Calu3 (cell line): ENCODE results near the gene CACNG6. TPM values are rescaled to one million over a fixed set of nuclear protein-coding genes. Genes with fewer than 3 reads are reported as not detected.

Experiments
- BruUV-seq: library from RNA; stranded (reverse); fragments of 400-500 nt; replicated peaks from 2 replicates; lab custom pipeline; 2021; lab: Mats Ljungman, UMichigan
- CTCF ChIA-PET: fragments of 300-600 bp; sonication (Branson Sonifier 250); formaldehyde crosslinking; loops from one replicate; lab custom pipeline; 2022; ENCODE audit warnings: antibody characterized with exemption; lab: Charles Lee
- DNase-seq: peaks from one replicate; pipeline ENCODE4 v3.0.0; 2022
- H3K27ac Mint-ChIP-seq: one replicate; pipeline ENCODE4 v1.8.0; 2022; ENCODE audit warnings: mixed read lengths; ENCODE audit not compliant: unreplicated experiment
- H3K27me3 Mint-ChIP-seq: one replicate; pipeline ENCODE4 v1.8.0; 2022; ENCODE audit warnings: mixed read lengths; ENCODE audit not compliant: unreplicated experiment
- H3K36me3 Mint-ChIP-seq: one replicate; pipeline ENCODE4 v1.8.0; 2022; ENCODE audit warnings: mild to moderate bottlenecking, moderate library complexity, mixed read lengths; ENCODE audit not compliant: insufficient read depth, unreplicated experiment
- H3K4me1 Mint-ChIP-seq: one replicate; pipeline ENCODE4 v1.8.0; 2022; ENCODE audit warnings: mild to moderate bottlenecking, low read depth, mixed read lengths; ENCODE audit not compliant: unreplicated experiment
- H3K4me3 Mint-ChIP-seq: one replicate; pipeline ENCODE4 v1.8.0; 2022; ENCODE audit warnings: mild to moderate bottlenecking, low read depth, moderate library complexity, mixed read lengths; ENCODE audit not compliant: unreplicated experiment
- H3K9me3 Mint-ChIP-seq: one replicate; pipeline ENCODE4 v1.8.0; 2022; ENCODE audit warnings: low read depth, mixed read lengths; ENCODE audit not compliant: unreplicated experiment
- intact Hi-C: fragments of 100-400 bp; cut with micrococcal nuclease; formaldehyde crosslinking; loops from one replicate; pipeline ENCODE4 v1.10.0; 2022; ENCODE audit not compliant: unreplicated experiment
- total RNA-seq: library from RNA; stranded (reverse); gene quantifications from 2 replicates; pipeline ENCODE4 v1.2.3, GENCODE V29; 2022
- TF ChIP-seq, protein P1 (sequence below): fragments of 200-600 bp; IDR thresholded peaks from one replicate; pipeline ENCODE4 v1.8.0; 2022; ENCODE audit warnings: antibody characterized with exemption; ENCODE audit not compliant: unreplicated experiment

Gene CACNG6
- total RNA-seq, 1 experiment from 2014 or later, result 144 TPM

DNA sequence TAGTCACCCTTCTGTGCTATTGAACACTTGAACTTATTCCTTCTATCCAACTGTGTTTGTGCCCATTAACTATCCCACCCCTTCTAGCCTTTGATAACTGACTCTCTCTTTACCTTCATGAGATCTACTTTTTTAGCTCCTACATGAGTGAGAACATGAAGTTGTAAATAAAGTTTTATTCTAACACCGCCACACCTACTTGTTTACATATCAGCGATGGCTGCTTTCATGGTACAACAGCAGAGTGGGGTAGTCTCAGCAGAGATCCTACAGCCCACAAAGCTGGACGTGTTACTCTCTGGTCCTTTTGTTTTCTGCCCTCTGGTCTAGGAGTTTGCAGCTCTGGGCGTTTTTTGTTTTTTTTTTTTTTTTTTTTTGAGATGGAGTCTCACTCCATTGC, 48.6 kb downstream of the CACNG6 start:
- H3K4me1 Mint-ChIP-seq, result no peaks in the 10 kb centered on the region
- peaks cover 32% of the 10 kb centered on the region for H3K27me3 Mint-ChIP-seq
- H3K36me3 Mint-ChIP-seq, result no peaks in the 10 kb centered on the region
- H3K27ac Mint-ChIP-seq, result no peak overlapping the region
- no peak overlapping the region for H3K4me3 Mint-ChIP-seq
- CTCF ChIA-PET, result interaction anchor here (1.5 kb wide), 1 partner anchor 10 kb away, joined by 10 read pairs; no protein-coding TSS in a partner anchor
- TF ChIP-seq, protein P1, sequence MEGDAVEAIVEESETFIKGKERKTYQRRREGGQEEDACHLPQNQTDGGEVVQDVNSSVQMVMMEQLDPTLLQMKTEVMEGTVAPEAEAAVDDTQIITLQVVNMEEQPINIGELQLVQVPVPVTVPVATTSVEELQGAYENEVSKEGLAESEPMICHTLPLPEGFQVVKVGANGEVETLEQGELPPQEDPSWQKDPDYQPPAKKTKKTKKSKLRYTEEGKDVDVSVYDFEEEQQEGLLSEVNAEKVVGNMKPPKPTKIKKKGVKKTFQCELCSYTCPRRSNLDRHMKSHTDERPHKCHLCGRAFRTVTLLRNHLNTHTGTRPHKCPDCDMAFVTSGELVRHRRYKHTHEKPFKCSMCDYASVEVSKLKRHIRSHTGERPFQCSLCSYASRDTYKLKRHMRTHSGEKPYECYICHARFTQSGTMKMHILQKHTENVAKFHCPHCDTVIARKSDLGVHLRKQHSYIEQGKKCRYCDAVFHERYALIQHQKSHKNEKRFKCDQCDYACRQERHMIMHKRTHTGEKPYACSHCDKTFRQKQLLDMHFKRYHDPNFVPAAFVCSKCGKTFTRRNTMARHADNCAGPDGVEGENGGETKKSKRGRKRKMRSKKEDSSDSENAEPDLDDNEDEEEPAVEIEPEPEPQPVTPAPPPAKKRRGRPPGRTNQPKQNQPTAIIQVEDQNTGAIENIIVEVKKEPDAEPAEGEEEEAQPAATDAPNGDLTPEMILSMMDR, result no peak
- no peak for DNase-seq
- intact Hi-C loops, result no loop called here
- no TSS peak for BruUV-seq
- H3K9me3 Mint-ChIP-seq, result no peaks in the 10 kb centered on the region

DNA sequence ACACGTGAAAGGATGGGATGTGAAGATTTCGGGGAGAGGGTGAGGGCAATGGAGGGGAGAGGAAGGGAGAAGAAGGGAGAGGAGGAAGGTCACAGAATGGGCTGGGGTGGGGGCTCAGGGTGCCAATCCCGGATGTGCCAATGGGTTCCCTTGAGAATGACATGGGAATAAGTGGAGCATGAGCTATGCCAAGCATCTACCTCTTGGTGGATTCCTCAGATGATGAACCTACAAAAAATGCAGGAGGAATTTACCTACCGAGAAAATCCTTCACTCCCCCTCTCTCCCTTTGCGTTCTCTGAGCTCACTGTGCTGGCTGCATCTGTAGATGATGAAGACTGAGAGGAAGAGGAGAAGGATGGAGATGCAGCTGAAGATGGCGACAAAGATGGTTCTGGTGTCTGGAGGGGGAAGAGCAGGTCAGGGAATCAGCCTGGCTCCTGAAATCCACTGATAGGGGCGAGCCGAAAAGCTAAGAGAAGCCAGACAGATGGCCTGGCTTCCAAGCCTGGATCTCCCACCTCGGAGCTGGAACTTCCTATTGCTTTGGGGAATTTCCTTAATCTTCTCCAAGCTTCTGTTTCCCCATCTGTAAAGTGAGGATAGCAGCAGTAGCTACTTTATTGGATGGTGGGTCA, 50.7 kb downstream of the CACNG6 start:
- no peak overlapping the region for H3K4me3 Mint-ChIP-seq
- no peak for DNase-seq
- peaks cover 52% of the 10 kb centered on the region for H3K27me3 Mint-ChIP-seq
- intact Hi-C loops, result no loop called here
- CTCF ChIA-PET, result interaction anchor here (0.5 to 1.3 kb wide), 2 partner anchors 11 to 31 kb away, joined by 3 to 5 read pairs; no protein-coding TSS in a partner anchor
- BruUV-seq, result no TSS peak
- no peak overlapping the region for H3K27ac Mint-ChIP-seq
- TF ChIP-seq, protein P1, result no peak
- no peaks in the 10 kb centered on the region for H3K36me3 Mint-ChIP-seq
- no peaks in the 10 kb centered on the region for H3K4me1 Mint-ChIP-seq
- H3K9me3 Mint-ChIP-seq, result no peaks in the 10 kb centered on the region

DNA sequence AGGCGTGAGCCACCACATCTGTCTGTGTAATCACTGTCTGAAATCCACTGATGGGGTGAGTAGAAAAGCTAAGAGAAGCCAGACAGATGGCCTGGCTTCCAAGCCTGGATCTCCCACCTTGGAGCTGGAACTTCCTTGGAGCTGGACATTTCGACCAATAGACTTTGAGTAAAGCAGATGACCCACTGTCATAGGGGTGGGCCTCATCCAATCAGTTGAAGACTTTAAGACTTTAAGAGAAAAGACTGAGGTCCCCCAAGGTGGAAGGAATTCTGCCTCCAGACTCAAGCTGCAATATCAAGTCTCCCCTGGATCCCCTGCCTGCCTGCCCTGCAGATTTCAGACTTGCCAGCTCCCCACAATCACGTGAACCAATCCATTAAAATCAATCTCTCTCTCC, 51.6 kb downstream of the CACNG6 start:
- TF ChIP-seq, protein P1, result no peak
- Mint-ChIP-seq H3K4me3 (no peak overlapping the region), H3K9me3 (no peaks in the 10 kb centered on the region), H3K4me1 (no peaks in the 10 kb centered on the region), H3K27ac (no peak overlapping the region), H3K36me3 (no peaks in the 10 kb centered on the region), H3K27me3 (peaks cover 52% of the 10 kb centered on the region)
- intact Hi-C loops, result no loop called here
- CTCF ChIA-PET, result interaction anchor here (1.3 kb wide), 1 partner anchor 12 kb away, joined by 5 read pairs; no protein-coding TSS in a partner anchor
- DNase-seq, result no peak
- BruUV-seq, result no TSS peak

DNA sequence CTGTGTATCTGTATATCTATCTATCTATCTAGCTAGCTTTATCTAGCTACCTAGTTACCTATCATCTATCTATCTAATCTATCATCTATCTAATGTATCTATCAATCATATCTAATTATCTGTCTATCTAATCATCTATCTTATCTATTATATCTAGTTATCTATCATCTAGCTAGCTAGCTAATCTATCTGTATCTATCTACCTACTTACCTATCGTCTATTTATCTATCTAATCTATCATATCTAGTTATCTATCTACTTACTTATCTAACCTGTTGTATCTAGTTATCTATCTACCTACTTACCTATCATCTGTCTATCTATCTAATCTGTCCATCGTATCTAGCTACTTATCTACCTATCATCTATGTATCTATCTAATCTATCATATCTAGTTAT, 54.3 kb downstream of the CACNG6 start:
- no peaks in the 10 kb centered on the region for H3K9me3 Mint-ChIP-seq
- BruUV-seq, result no TSS peak
- DNase-seq, result no peak
- peaks cover 69% of the 10 kb centered on the region for H3K27me3 Mint-ChIP-seq
- no peaks in the 10 kb centered on the region for H3K36me3 Mint-ChIP-seq
- intact Hi-C loops, result no loop called here
- TF ChIP-seq, protein P1, result no peak
- H3K4me3 Mint-ChIP-seq, result no peak overlapping the region
- no peak overlapping the region for H3K27ac Mint-ChIP-seq
- CTCF ChIA-PET, result interaction anchor here (0.8 kb wide), 1 partner anchor 16 kb away, joined by 4 read pairs; no protein-coding TSS in a partner anchor
- H3K4me1 Mint-ChIP-seq, result no peaks in the 10 kb centered on the region
